CD4-positive, alpha-beta T cell treated with Interleukin-6 at 100 ng/mL for 8 hours (primary cell): ENCODE results near the gene PDE4C.
A peak's percentile ranks its signal among the peaks of the same experiment; 100 is the strongest.

Source experiments
- DNase-seq: peaks from one replicate; pipeline ENCODE4 v3.0.0-alpha.2; 2020; ENCODE audit warnings: mixed read lengths, low spot score

The PDE4C gene

DNA sequence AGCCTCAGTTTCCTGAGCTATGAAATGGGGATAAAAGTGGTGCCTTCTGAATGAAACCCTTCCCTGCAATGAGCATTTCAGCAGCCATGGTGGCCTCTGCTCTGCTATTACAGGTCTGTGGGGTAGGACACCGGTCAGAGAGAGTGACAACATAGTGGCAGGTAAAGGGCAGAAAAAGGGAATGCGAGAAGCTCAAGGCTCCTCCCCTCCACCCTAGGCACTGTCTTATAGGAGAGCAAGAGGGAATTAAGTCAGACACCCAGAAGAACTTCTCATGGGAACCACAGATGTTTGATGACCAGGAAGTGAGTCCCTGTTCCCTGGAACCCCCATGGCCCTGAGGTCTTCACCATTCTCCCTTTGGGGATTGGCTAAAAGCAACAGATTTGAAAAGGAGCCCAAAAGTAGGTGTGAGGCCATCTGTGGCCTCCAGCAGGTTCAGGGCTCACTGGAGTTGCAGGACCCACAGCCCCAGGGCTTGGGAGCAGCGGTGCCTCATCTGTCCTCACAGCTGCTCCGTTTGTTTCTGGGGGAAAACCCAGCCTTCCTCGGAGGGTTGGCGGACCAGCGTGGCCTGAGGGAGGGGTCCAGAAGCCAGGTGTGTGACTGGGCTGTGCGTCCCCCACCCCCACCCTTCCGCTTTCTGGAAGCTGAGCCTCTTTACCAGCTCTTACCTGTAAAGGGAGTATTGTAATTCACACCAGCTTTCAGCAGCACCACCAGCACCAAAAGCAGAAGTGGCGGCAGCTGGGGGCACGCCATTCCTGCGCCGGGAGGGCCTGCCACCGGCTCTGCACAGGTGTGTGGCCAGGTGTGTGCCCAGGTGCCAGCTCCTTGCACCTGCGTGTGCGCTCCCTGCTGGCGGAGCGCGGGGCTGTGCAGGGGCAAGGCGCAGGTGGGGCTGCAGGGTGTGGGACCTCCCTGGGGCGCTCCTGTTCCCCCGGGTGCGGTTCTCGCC lies 28.6 kb upstream of the PDE4C start:
- DNase-seq: no peak

GRCh38 chr19:18253716-18254115 lies 27.5 kb upstream of the PDE4C start:
- DNase-seq: no peak

DNA sequence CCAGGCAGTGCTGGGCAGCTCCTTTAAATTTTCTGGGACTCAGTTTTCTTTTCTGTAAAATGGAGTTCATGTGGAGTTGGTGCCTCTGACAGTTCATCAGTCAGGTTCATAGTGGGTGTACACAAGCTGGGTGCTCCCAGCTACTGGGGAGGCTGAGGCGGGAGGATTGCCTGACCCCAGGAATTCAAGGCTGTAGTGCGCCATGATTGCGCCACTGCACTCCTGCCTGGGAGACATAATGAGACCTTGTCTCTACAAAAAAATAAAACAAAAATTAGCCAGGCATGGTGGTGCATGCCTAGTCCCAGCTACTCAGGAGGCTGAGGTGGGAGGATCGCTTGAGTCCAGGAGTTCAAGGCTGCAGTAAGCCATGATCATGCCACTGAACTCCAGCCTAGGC lies 26.9 kb upstream of the PDE4C start:
- no peak for DNase-seq

- no peak for DNase-seq
Observed at GRCh38 chr19:18252370-18252717, 26.1 kb upstream of the PDE4C start.

DNA sequence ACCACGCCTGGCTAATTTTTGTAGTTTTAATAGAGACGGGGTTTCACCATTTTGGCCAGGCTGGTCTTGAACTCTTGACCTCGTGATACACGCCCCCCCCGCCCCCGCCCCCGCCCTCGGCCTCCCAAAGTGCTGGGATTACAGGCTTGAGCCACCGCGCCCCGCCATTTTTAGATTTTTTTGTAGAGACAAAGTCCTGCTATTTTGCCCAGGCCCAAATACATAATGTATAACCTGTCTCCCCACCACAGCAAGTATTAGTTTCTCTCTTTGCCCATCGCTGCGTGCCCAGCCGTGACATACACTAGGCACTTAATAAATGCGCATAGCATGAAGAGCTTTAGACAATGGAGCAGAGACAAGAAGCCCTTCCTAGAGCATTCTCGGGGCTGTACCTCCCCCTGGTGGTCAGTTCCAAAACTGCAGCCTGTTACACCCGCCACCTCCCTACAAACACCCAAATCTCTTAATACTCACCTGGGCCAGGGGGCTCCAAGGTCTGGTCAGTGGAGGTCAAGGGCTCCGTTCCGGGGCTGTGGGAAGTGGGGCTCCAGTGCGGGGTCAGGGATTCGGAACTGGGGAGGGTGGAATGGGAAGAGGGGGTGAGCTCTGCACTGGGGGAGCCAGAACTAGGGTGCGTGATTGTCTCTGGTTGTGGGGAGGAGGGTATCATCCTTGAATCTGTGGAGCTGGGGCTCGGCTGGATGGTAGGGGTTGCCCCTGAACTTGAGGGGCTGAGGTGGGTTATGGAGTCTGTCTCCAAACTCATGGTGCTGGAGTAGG lies 25.5 kb upstream of the PDE4C start:
- peak; percentile 80 for DNase-seq

GRCh38 chr19:18249834-18250233 lies 23.6 kb upstream of the PDE4C start:
- DNase-seq: no peak

- no peak for DNase-seq
Observed at GRCh38 chr19:18245297-18245696, 19.1 kb upstream of the PDE4C start.

DNA sequence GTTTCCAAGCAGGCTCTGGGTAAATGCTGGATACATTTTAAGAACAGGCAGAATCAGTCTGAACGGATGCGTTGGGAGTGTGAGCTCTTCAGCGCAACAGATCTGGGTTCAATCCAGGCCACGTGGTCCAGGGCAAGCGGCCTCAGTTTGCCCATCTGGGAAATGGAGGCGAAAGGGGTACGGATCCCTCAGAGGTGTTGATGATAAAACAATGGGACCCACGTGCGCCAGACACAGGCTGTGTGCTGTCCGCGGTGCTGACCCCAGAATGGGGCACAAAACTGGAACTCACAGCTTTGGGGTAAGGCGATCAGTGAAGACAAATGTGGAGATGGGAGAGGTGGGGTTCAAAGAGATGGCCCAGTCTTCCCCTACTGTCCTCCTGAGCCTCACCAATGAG lies 13.1 kb upstream of the PDE4C start:
- DNase-seq: no peak

DNA sequence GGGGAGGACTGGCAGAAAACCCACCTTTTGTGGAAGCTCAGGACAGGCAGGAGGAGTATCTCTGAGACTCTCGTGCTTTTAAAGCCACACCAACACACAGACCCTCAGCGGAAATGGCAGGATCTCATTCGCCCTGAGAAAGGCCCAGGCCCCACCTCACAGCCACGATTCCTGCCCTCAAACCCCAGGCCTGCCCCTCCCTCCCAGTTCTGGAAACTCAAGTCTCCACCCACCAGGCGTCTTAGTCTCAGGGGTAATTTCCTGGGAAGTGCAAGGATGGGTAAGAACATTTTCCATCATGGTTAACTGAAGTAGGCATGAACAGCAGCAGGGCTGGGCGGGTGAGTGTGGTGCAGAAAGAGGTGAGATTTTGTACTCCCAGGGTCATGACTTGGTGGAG lies 8.0 kb upstream of the PDE4C start:
- DNase-seq: no peak

DNA sequence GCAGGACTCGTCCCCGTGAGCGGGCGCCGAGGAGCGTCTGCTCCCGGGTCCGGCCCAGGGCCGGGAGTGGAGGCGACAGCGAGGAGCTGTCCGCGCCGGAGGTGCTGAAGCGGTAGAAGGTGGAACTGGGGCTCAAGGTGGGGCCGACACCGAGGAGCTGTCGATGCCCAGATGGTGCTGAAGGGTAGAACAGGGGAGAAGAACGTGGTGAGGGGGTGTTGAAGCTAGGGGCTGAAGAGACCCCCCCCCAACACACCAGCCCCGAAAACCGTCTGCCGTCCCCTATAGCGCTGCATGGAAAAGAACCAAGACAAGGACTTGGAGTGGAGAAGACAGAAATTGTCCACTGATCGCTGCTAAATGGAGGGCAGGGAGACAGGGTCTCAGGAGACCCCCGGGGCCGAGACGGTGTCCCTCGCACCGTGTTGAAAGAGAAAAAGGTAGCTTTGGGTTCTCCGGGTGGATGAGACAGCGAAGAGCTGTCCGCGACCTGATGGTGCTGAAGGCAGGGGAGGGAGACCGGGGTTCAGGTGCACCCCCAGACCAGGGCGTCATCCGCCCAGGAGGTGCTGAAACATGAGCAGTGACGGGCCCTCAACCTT lies 7.1 kb upstream of the PDE4C start:
- DNase-seq: no peak

DNA sequence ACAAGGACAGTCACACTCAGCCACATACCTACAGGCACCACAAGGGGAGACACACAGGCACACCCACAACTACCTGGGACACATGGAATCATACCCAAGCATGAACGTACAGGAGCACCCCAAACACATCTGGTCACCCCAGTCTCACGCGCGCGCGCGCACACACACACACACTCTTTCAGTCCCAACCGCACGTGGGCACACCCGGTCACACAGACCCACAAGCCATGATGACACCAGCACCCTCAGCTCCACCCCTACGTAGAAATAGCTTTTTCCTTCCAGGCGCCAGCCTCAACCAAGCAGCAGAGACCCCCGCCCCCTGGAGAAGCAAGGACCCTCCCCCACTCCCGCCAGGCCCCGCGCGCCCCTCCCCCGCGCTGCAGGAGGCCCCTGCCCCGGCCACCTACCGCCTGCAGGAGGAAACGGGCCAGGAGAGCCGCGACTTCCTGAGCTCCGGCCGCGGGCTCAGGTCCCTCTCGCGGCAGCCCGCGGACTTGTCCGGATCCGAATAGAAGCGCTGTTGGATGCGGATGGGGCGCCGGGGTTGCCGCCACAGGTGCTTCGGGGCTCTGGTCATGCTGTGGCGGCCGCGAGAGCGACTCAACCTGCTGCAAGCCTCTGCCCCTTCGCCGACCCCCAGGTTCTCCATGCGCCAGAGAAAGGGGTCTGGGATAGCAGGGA lies 6.4 kb upstream of the PDE4C start:
- DNase-seq: no peak

GRCh38 chr19:18231775-18232174 lies 5.5 kb upstream of the PDE4C start:
- DNase-seq: no peak

DNA sequence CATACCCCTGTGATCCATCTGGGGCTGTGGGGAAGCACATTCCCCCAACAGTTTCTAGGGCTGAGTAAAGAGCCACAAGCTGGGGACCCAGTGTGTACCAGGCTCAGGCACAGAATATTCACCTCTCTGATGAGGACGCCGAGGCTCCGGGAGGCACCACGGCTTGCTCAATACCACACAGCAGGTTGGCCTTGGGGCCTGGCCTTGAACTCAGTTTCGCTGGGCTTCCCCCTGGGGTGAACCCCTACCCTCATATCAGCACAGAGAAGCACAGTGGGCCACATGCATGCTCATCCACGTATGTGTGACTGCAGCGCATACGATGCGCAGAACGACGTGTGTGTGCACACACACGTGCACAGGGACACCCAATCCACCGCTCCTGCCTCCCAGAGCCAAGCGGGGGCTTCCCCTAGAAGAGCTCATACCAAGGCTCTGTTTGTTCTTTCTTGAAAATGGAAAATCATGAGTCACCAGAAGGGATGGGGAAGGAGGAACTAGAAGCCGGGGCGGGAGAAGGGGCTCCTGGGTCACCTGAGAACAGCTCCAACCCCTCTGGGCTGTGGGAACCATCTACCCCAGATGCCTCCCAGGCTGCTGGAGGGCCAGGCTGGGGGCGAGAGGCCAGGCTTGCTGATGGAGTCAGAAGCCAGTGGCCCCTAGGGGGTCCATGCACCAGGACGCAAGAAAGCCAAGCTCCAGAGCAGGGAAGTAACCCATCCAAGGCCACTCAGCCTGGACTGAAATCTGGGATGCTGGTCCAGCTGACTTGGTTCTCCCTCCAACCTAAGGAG lies 4.9 kb upstream of the PDE4C start:
- DNase-seq: no peak

DNA sequence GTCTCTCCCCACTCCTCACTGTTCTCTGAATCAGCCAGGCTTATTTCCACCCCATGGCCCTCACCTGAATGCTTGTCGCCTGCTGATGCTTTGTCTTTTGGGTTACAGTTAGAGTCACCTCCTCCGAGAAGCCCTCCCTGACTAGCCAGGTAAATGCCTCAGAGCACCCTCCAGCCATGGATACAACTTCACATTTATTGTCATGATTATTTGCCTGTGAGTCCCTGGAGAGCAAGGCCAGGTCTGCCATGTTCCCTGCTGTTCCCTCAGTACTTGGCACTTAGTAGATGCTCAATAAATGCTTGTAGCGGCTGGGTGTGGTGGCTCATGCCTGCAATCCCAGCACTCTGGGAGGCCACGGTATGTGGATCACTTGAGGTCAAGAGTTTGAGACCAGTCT lies 3.7 kb upstream of the PDE4C start:
- DNase-seq: no peak

- DNase-seq: no peak
Observed at GRCh38 chr19:18229474-18229873, 3.2 kb upstream of the PDE4C start.

GRCh38 chr19:18227781-18228271 lies 1.6 kb upstream of the PDE4C start:
- no peak for DNase-seq

DNA sequence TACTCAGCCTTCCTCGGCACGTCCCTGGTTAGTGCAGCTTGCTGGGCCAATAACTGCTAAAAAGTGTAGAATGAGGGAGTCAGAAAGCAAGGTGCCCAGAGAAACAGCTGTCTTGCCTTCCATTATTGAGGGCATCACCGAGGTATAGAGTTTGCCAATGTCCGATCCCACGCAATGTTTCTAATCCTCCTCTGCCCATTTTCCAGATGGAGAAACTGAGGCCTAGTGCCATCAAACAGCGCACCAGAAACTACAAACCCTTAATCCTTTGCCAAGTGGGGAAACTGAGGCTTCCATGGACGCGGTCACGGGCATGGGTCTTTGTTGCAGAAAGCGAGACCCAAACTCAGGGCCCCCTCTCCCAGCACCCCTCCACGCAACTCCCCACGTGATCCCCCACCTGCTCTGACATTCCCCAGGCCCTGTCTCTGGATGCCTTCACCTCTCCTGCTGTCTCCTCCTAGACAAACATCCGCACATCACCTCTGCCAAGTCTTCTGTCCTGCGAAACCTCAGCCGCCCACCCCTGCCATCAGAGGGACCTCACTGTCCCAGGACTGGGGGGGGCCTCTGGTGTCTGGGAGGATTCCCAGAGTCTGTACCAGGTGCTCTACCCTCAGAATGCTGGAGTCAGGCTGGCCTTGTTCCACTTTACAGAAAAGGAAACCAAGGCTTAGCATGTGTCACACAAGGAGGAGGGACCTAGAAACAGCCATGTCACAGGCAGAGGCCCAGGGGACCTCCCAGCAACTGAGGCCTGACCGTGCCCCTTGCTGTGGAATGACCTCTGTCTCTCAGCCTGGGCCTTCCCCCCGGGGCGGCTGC lies 930 bp upstream of the PDE4C start:
- no peak for DNase-seq

- DNase-seq: no peak
Observed at GRCh38 chr19:18225355-18225701, 910 bp downstream of the PDE4C start.

DNA sequence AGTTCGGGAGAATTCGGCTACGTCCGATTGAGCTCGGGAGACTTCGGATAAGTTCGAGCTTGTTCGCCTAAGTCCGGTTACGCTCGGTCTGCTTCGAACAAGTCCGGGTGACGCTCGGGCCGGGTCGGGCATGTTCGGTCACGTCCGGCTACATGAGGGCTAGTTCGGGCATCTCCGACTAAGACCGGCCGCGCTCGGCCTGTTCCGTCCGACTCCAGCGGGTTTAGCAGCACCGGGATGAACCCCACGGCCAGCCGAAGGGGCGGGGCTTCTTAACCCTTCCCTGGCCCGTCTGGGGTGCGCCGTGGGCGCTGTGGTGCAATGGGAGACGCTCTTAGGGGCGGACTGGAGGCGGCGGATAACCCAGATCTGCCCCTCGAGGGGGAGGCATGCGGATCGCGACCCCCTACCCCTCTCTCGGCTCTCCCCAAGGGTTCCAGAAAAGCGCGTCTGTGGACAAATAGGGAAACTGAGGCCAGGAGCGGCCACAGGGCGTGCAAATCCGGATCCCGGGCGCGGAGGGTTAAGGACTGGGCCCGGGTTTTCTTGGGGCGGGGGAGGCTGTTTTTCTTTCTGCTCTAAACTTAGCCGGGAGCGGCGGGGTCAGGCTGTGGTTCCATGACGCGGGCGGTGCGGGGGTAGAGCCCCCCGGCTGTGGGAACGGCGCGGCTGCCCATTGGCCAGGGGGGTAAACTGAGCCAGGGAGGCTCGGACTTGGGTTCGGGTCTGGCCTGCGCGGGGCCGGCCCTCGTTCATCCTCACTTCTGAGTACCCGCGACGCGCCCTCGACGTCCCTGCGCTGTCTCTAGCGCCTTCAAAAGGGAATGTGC lies 1.5 kb downstream of the PDE4C start:
- DNase-seq: peak; percentile 88
